A673 (cell line): Measurements from ENCODE around the gene MRPL28.

ENCODE experiments used
- CTCF ChIP-seq: fragments of 300-800, 200-600 bp; sonication (generic); conservative IDR thresholded peaks from 2 replicates; pipeline ENCODE4 v1.5.1; 2017; ENCODE audit warnings: low read depth, mild to moderate bottlenecking, antibody characterized with exemption, low read length, moderate library complexity, mixed read lengths
- EZH2 ChIP-seq: fragments of 200-600 bp; sonication (generic); IDR thresholded peaks from 2 replicates; pipeline ENCODE4 v1.6.1; 2017; ENCODE audit warnings: borderline replicate concordance, low read depth, mild to moderate bottlenecking, mixed read lengths, antibody characterized with exemption, low read length; ENCODE audit not compliant: poor library complexity, severe bottlenecking

- TF ChIP-seq CTCF (no peak), EZH2 (no peak)
Measured at GRCh38 chr16:363766-364490, 6.4 kb downstream of the MRPL28 start.
